HG03342 (cell line): ENCODE measurements around the gene RAC3.

Experiments
- ATAC-seq: cut with Tn5 transposase; IDR thresholded peaks from one replicate; pipeline ENCODE4 v1.9.1; 2021; ENCODE audit warnings: mild to moderate bottlenecking, moderate library complexity; ENCODE audit not compliant: unreplicated experiment

Gene RAC3

DNA sequence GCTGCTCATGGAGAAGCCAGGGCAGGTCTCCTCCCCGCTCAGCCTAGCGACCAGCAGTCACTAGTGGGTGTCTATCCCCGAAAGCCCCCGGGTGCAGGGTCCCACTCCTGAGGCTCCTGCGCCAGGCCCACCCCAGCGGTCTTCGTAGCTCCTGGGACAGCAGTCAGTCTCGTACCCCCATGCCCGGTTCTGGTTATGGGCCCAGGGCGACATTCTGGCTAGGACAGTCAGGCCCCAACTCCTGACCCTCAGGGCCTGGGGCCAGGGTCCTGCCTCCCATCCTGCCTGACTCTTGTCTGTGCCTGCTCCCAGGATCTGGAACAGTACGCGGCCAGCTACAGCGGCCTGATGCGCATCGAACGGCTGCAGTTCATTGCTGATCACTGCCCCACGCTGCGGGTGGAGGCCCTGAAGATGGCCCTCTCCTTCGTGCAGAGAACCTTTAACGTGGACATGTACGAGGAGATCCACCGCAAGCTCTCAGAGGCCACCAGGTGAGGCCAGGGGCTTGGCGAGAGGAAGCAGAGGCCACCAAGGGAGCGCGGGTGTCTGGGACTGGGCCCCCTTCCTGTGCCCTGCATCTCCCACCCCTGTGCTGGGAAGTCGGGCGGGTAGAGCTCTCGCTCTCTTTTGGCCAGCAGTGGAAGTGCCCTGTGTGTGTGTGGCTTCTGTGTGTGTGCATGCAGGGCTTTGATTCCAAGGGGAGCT is 22.2 kb downstream of the RAC3 start:
- ATAC-seq, result no peak

DNA sequence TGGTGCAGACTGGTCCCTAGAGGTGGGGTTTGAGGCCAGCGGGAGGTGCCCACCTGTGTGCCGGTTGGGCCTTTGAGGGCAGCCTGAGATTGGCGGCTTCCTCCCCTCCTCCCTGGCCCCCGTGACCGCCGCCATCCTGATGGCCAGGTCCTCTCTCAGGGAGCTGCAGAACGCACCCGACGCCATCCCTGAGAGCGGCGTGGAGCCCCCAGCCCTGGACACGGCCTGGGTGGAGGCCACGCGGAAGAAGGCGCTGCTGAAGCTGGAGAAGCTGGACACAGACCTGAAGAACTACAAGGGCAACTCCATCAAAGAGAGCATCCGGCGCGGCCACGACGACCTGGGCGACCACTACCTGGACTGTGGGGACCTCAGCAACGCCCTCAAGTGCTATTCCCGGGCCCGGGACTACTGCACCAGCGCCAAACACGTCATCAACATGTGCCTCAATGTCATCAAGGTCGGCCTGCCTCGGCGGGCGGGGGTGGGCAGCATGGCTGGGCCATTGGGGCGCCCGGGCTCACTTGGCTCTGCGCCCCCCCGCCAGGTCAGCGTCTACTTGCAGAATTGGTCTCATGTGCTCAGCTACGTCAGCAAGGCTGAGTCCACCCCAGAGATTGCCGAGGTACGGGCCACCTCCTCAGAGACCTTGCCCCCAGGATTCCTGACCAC is 23.0 kb downstream of the RAC3 start:
- no peak for ATAC-seq

DNA sequence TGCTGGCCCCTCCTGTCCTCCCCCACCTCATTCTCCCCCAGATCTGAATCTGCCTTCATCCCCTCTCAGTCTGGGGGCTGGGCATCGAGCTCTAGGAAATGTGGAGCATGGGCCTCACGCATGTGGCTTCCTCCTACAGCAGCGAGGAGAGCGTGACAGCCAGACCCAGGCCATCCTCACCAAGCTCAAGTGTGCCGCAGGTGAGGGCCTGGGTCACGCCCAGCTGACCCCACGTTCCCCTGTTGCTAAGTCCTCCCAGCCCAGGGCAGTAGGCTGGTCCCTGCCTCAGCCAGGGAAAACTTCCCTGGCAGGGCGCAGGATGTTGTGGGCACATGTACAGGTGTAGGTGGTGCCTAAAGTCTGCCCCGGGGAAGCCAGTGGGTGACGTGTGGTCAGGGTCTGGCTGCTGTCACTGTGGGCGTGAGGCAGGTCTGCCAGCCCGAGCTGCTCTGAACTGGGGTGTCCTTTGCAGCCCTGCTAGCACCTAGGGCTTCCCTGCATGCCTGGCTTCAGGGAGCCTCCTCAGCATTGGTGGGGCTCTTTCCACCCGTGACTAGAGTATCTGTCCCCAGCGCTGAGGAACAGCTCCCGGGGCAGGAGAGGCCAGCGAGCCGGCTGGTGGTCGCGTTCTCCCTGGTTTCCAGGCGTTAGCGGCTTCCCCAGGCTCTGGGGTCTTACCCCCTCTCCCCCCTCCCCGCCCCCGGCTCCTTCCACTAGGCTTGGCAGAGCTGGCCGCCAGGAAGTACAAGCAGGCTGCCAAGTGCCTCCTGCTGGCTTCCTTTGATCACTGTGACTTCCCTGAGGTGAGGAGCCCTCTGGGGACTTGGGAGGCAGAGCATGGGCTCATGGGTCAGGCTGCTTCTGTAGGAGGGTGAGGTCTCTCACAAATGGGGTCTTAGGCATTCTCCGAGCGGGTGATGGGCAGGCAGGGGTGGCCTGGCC is 23.8 kb downstream of the RAC3 start:
- no peak for ATAC-seq

DNA sequence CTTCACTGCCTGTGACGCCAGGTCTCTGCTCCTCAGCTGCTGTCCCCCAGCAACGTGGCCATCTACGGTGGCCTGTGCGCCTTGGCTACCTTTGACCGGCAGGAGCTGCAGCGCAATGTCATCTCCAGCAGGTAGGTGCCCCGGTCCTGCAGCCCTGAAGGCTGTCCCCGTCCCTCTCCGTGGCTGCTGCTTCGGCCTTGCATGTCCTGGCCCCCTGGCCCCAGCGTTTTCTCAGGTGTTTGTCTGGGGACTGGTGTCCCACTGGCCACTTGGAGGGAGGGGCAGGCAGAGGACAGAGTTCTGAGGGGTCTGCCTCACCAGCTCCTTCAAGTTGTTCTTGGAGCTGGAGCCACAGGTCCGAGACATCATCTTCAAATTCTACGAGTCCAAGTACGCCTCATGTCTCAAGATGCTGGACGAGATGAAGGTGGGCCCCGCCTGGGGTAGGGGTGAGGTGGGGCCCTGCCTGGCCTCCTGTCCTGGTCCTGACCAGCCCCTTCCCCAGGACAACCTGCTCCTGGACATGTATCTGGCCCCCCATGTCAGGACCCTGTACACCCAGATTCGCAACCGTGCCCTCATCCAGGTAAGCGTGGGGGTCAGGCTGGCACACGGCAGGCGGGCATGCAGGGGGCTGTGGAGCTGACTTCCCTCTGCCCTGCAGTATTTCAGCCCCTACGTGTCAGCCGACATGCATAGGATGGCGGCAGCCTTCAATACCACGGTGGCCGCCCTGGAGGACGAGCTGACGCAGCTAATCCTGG is 24.7 kb downstream of the RAC3 start:
- ATAC-seq, result no peak

DNA sequence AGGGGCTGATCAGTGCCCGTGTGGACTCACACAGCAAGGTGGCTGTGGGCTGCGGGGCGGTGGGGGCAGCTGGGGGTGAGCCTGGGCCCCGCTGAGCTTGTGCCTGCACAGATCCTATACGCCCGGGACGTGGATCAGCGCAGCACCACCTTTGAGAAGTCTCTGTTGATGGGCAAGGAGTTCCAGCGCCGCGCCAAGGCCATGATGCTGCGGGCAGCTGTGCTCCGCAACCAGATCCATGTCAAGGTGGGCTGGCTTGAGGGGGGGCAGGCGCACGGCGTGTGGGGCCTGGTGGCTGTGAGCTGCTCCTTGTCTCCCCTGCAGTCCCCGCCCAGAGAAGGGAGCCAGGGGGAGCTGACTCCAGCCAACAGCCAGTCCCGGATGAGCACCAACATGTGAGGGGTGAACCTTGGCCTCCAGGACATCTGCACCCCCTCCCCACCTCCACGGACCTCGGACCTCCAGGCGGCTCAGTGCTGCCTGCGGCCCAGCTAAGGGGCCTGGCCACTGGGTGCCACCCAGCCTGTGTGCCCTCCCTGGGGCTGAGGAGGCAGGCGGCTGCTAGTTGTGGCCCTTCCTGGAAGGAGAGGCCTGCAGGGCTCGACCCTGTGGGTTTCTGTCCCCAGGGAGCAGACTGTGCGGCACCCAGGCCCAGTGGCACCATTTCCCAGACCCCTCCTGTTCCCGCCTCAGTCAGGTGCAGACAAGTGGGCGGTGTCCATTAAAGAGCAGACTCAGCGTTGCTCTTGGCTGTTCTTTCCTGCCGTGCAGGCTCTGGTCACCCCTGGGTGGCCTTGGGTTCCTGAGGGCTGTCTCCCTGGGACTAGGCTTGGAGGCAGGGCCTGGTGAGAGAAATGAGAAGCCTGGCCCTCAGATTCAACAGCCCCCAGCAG is 25.5 kb downstream of the RAC3 start:
- no peak for ATAC-seq

DNA sequence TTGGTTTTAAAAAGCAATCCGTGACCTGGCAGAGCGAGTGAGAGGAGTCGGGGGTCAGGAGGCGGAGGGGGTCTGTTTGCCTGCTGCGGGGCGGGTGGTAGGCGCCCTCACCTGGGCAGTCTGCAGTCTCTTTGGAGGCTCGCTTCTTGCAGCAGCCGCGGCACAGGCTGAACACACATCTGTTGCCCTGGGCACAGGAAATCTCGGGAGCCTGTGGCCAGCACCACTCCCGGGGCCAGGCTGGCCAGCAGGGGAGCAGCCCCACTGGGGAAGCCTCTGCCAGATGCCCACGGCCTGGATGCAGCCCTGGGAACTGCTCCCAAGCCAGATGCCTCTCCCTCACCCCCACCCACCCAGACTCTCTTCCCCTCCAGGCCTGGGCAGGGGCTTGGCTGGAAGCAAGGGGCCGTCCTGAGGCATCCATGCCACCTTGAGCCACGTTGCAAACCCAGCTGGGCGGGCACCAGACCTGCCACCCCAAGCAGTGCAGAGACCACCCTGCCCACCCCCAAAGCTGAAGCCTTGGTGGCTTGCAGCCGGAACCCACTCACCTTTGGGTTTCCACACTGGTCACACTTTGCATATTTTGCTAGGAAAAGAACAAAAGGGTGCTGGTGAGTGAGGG is 26.9 kb downstream of the RAC3 start:
- no peak for ATAC-seq

DNA sequence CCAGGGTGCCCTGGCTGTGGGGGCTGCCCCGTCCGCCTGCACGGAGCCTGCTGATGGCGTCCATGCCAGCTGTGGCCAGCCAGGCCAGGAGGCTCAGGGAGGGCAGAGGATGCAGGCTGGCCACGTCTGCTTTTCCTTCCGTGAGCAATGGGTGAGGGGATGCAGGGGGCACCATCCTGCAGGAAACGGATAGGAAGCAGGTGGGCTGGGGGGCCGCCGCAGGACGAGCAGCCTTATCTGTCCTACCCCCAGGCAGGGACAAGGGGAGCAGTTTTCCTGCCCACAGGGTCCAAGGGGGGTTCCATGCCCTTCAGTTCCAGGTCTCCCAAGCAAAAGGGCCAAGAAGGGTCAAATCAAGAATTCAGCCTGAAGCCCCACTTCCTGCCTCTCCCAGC is 27.4 kb downstream of the RAC3 start:
- no peak for ATAC-seq

DNA sequence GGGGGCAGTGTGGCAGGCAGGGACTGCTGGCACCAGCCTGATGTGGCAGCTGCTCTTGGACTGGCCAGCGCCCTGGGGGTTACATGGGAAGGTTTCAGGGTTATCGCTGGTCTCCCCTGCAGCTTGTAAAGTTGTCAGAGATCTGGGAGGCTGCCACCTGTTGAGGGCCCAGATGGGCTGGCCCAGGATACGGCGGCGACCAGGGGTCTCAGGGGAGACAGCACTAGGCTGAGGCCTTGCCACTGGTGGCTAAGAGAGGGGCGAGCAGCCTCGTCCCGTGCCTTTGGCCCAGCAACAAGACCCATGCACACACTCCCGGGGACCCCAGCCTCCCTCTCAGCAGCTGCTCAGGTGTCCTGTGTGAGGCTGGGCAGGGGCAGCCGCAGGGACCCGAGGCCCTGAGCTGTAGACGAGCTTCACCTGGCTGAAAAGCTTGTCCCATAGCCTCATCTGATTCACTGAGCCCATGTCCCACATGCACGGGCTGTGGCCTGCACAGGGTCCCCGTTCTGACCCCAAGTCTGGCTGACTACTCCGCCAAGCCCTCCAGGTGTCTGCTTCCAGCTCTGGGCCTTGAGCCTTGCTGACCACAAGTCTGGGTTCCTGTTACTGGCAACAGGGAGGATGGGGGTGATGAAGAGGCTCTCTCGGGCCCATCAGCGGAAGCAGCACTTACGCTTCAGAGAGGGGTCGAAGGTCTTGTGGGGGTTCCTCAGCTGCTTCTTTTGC is 28.0 kb downstream of the RAC3 start:
- no peak for ATAC-seq

DNA sequence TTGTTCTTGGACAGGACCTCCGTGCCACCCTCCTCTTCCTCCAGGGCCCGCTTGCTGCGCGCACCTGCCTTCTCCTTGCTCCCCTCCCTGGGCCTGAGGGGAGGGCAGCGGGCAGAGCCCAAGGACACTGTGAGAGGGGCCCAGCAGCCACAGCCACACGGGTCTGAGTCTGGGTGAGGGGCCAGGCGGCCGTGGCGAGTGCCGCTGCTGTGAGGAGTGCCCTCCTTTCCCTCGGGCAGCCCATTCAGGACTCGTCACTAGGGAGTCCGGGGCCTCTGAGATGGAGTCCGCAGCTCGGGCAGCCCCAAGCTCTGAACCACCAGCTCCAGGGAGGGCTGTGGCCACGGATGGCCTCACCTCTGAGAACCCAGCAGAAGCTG is 28.5 kb downstream of the RAC3 start:
- ATAC-seq, result no peak

DNA sequence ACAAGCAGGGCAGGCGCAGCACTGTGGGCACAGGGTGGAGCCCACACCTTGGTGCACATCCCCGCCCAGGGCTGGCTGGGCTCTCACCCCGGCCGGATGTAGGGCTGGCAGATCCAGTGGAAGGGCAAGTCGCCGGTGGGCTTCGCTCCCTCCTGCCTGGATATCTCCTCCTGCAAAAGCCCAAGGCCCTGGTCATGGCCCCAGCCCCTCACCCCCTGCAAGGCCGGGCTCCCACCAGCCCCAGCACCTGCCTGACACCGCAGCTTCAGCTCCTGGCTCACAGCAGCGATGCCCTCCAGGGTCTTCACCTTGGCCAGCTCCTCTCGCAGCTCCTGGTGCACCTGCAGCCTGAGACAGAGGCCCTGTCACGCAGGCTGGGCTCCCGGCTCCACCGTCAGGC is 29.1 kb downstream of the RAC3 start:
- no peak for ATAC-seq

DNA sequence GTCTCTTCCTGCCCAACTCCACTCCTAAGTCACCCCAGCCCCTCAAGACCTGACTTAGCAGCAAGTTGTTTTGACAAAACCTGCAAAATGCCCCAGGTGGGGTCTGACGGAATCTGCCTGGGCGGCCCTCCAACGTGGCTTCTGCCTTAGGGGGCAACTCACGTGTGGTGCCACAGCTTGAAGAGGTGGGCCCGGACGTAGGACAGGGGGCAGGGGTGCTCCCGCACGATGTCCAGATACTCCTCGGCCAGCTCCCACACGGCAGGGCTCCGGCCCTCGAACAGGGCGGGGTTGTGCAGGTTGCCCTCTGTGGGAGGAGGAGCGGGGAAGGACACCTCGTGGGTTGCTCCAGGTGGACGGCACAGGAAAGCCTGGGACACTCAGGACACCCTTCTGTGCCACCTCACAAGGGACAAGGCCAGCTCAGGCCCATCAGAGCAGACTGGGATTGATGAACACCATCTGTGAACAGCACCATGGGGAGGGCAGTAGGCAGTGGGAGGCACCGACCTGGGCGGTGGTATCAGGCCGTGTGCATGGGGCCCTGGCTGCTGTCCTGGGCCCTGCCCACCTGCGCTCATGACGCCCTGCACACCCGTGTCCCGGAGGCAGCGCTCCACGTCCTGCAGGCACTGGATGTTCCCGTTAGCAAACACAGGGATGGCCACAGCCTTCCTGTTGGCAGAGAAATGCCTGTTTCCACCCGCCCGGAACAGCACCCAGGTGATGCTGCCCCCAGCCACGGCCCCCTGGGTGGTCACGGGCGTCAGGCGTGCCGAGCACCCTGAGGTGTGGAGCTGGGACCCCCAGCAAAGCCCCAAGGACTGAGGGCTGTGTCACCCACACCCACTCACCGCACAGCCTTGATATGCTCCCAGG is 29.8 kb downstream of the RAC3 start:
- ATAC-seq, result no peak

DNA sequence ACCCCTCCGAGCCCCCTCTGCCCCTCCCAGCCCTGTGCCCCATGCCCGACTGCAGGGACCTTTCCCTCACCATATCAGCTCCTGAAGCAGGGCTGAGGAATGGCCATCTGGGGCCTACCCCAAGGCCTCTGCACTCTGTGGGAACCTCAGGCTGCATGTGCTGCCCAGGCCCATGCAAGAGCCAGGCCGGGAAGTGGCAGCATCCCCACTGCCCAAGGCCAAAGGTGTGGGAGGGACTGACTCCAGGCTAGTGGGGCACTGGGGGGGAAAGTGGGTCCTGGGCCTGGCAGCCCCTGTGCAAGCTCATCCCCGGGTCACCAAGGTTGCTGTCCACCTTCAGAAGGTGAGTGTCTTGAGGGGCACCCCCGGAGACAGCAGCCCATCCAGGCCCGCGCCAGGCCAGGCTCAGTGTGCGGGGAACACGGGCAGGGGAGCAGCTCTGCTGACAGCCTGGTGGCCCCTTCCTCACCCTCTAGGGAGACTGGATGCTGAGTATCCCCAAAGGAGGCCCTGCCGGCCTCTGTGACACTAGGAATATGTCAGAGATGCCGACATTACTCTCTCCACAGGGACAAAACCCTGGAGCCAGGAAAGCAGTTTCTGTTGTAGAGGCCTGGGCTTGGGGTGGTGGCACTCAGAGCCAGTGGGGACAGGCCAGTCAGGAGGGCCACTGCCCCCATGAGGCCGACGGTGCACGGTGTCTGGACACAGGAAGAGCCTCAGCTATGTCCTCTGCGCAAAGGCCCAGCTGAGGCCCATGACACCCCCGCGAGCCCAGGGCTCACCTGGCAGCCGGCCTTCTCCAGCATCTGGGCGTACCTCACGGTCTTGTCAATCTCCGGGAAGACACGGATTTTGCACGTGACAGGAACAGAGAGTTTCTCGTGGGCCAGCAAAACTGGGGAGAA is 30.9 kb downstream of the RAC3 start:
- ATAC-seq, result no peak

DNA sequence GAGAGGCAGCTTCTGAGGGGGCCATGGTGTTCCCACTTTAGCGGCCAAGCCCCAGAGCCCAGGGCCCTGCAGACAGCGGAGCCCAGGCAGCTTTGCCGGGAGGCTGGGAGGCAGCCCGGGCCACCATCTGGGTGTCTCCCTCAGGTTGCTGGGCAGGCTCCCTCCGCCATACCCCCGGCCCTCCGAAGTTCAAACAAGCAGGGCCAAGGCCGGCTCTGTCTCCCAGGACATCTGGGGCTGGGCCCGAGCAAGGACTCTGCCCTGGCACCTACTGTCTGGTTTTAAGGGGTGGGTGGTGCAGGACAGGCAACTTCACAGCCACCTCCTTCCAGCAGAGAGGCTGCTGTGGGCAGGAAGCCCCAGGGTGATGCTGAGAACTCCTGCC is 31.5 kb downstream of the RAC3 start:
- no peak for ATAC-seq

DNA sequence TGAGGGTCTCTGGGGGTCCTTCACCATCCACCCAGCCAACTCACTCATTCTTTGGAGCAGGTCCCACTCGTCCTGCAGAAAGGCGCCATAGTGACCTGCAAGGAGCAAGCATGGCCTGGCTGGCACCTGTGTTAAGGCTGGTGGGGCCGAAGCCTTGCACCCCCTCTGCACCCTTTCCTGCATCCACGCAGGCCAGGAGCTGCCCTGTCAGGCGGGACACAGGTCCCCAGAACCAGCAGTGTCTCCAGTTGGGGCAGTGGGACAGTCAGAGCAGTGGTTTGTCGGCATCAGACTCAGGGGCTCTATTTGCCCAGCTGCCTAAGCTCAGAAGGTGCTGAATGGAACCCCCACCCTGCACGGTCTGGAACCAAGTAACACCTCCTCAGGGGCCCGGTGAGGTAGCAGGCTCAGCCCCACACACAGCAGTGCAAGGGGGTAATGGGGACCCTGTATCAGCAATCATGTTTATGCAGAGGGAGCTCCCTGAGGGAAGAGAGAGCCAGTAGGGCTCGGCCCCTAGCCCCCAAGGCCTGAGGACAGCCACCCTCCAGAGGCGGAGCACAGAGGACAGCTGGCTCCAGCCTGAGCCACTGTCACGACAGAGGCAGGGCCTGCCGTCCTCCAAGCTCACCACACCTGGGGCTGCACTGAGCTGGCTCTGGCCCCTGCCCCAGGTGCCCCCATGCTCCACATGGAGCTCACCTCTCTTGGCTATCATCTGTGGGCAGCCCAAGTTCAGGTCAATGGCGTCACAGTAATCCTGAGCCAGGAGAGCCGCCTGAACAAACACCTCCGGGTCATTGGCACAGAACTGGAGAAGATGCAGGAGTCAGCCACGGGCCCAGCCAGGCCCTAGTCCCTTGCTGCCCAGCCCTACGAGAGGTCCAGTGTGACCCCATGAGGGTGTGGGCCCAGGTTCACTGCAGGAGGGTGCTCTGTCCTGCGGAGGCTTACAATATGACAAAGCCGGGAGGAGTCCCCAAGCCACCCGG is 32.2 kb downstream of the RAC3 start:
- ATAC-seq, result no peak

DNA sequence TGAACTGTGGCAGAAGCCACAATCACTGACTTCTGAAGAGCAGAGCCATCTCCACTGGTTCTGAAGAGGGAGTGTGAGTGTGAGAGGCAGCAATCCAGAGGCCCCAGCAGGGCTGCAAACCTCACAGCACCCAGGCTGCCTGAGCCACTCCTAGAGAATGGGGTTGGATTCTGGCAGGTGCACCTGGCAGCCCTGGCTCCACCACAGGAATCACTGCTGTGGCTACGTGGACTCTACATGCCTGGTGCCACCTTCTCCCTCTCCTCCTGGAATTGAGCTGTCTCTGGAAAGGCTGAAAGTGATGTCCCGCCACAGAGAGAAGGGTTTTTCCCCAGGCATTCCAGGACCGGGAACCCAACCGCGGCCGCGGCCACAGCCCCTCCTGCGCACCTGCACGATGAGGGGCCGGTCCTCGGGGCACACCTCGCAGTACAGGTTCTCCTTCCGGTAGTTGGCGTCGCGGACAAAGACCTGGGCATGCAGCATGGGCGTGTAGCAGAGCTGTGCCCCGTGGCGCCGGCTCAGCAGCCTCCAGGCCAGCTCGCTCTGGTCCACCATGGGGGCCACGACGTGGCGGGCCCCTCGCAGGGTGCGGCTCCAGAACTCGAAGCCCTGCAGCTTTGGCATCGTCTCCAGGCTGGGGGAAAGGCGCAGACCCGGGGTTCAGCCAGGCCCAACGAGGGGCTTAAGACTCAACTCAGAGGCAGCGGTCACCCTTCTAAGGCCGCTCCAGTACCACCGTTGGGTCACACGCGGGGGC is 33.1 kb downstream of the RAC3 start:
- ATAC-seq, result no peak
